ENCODE results near the gene TTC39A. TPM values are rescaled to one million over a fixed set of nuclear protein-coding genes. Genes with fewer than 3 reads are reported as not detected.
"Not testable (repeated sequence)": the region's sequence is repeated elsewhere in the genome, so short reads cannot be mapped to it uniquely, and the experiment has no call there.

The TTC39A gene
- total RNA-seq, 2 experiments from 2014 or later: 0.19 TPM; not detected in 1

GRCh38 chr1:51270751-51271150 lies 59.6 kb downstream of the TTC39A start:
- DNase-seq: no peak
- Mint-ChIP-seq H3K4me1 (ENCODE audit: low read depth) (peaks cover 23% of the 10 kb centered on the region), H3K9me3 (no peaks in the 10 kb centered on the region), H3K27ac (no peak overlapping the region), H3K36me3 (peaks cover 14% of the 10 kb centered on the region), H3K27me3 (no peaks in the 10 kb centered on the region), H3K4me3 (no peak overlapping the region)
- intact Hi-C loops (cut with micrococcal nuclease): no loop called here
- ChIA-PET POLR2A (no interaction called here), CTCF (interaction anchor here (1.0 kb wide), 1 partner anchor 26 kb away, joined by 3 read pairs; no protein-coding TSS in a partner anchor)

GRCh38 chr1:51268634-51269033 lies 61.7 kb downstream of the TTC39A start:
- Mint-ChIP-seq H3K9me3 (no peaks in the 10 kb centered on the region), H3K36me3 (peaks cover 12% of the 10 kb centered on the region), H3K27me3 (no peaks in the 10 kb centered on the region), H3K4me1 (ENCODE audit: low read depth) (peaks cover 38% of the 10 kb centered on the region), H3K4me3 (no peak overlapping the region), H3K27ac (no peak overlapping the region)
- intact Hi-C loops (cut with micrococcal nuclease): no loop called here
- DNase-seq: no peak
- CTCF ChIA-PET: interaction anchor here (1.0 to 3.7 kb wide), 2 partner anchors 28 to 77 kb away, joined by 3 to 17 read pairs; no protein-coding TSS in a partner anchor
- POLR2A ChIA-PET: interaction anchor here (1.1 kb wide), 1 partner anchor 20 kb away, joined by 3 read pairs; no protein-coding TSS in a partner anchor

- no peaks in the 10 kb centered on the region for H3K9me3 Mint-ChIP-seq
- intact Hi-C loops (cut with micrococcal nuclease): no loop called here
- no peak overlapping the region for H3K27ac Mint-ChIP-seq
- ChIA-PET CTCF (interaction anchor here (1.1 to 3.7 kb wide), 2 partner anchors 10 to 30 kb away, joined by 4 to 17 read pairs; no protein-coding TSS in a partner anchor), POLR2A (no interaction called here)
- H3K36me3 Mint-ChIP-seq: peaks cover 12% of the 10 kb centered on the region
- H3K4me1 Mint-ChIP-seq (ENCODE audit: low read depth): peaks cover 47% of the 10 kb centered on the region
- no peaks in the 10 kb centered on the region for H3K27me3 Mint-ChIP-seq
- DNase-seq: no peak
- no peak overlapping the region for H3K4me3 Mint-ChIP-seq
These were observed 63.6 kb downstream of the TTC39A start for GRCh38 chr1:51266791-51267190.

GRCh38 chr1:51266181-51266580 lies 64.2 kb downstream of the TTC39A start:
- intact Hi-C loops (cut with micrococcal nuclease): no loop called here
- Mint-ChIP-seq H3K4me1 (ENCODE audit: low read depth) (peaks cover 54% of the 10 kb centered on the region), H3K9me3 (no peaks in the 10 kb centered on the region), H3K27me3 (no peaks in the 10 kb centered on the region), H3K27ac (no peak overlapping the region), H3K4me3 (no peak overlapping the region), H3K36me3 (peaks cover 9% of the 10 kb centered on the region)
- no peak for DNase-seq
- ChIA-PET POLR2A (no interaction called here), CTCF (interaction anchor here (3.7 kb wide), 1 partner anchor 31 kb away, joined by 17 read pairs; no protein-coding TSS in a partner anchor)

GRCh38 chr1:51265618-51266017 lies 64.7 kb downstream of the TTC39A start:
- ChIA-PET POLR2A (no interaction called here), CTCF (no interaction called here)
- no peak overlapping the region for H3K4me3 Mint-ChIP-seq
- peaks cover 58% of the 10 kb centered on the region for H3K4me1 Mint-ChIP-seq (ENCODE audit: low read depth)
- intact Hi-C loops (cut with micrococcal nuclease): no loop called here
- peaks cover 5% of the 10 kb centered on the region for H3K36me3 Mint-ChIP-seq
- DNase-seq: no peak
- no peak overlapping the region for H3K27ac Mint-ChIP-seq
- no peaks in the 10 kb centered on the region for H3K9me3 Mint-ChIP-seq
- H3K27me3 Mint-ChIP-seq: no peaks in the 10 kb centered on the region

- Mint-ChIP-seq H3K27ac (no peak overlapping the region), H3K27me3 (no peaks in the 10 kb centered on the region), H3K9me3 (no peaks in the 10 kb centered on the region), H3K4me3 (no peak overlapping the region), H3K4me1 (ENCODE audit: low read depth) (peaks cover 67% of the 10 kb centered on the region), H3K36me3 (peaks cover 2% of the 10 kb centered on the region)
- ChIA-PET POLR2A (no interaction called here), CTCF (no interaction called here)
- DNase-seq: no peak
- intact Hi-C loops (cut with micrococcal nuclease): no loop called here
These were observed 65.9 kb downstream of the TTC39A start for GRCh38 chr1:51264451-51264850.

GRCh38 chr1:51263147-51263877 lies 67.0 kb downstream of the TTC39A start:
- no peak overlapping the region for H3K27ac Mint-ChIP-seq
- no peaks in the 10 kb centered on the region for H3K36me3 Mint-ChIP-seq
- no peaks in the 10 kb centered on the region for H3K27me3 Mint-ChIP-seq
- H3K9me3 Mint-ChIP-seq: no peaks in the 10 kb centered on the region
- H3K4me1 Mint-ChIP-seq (ENCODE audit: low read depth): peaks cover 73% of the 10 kb centered on the region
- POLR2A ChIA-PET: no interaction called here
- intact Hi-C loops (cut with micrococcal nuclease): no loop called here
- CTCF ChIA-PET: interaction anchor here (1.3 kb wide), 1 partner anchor 72 kb away, joined by 3 read pairs; no protein-coding TSS in a partner anchor
- H3K4me3 Mint-ChIP-seq: no peak overlapping the region
- no peak for DNase-seq

- Mint-ChIP-seq H3K9me3 (no peaks in the 10 kb centered on the region), H3K4me1 (ENCODE audit: low read depth) (peaks cover 42% of the 10 kb centered on the region), H3K4me3 (no peak overlapping the region), H3K36me3 (peaks cover 2% of the 10 kb centered on the region), H3K27ac (no peak overlapping the region), H3K27me3 (no peaks in the 10 kb centered on the region)
- intact Hi-C loops (cut with micrococcal nuclease): no loop called here
- no peak for DNase-seq
- ChIA-PET POLR2A (no interaction called here), CTCF (interaction anchor here (0.6 kb wide), 1 partner anchor 42 kb away, joined by 3 read pairs; no protein-coding TSS in a partner anchor)
These were observed 75.0 kb downstream of the TTC39A start for GRCh38 chr1:51255331-51255730.

GRCh38 chr1:51253691-51254090 lies 76.7 kb downstream of the TTC39A start:
- ChIA-PET POLR2A (interaction anchor here (0.7 kb wide), 1 partner anchor 11 kb away, joined by 3 read pairs; no protein-coding TSS in a partner anchor), CTCF (no interaction called here)
- no peak overlapping the region for H3K4me3 Mint-ChIP-seq
- peaks cover 30% of the 10 kb centered on the region for H3K4me1 Mint-ChIP-seq (ENCODE audit: low read depth)
- peaks cover 2% of the 10 kb centered on the region for H3K36me3 Mint-ChIP-seq
- H3K27me3 Mint-ChIP-seq: no peaks in the 10 kb centered on the region
- no peak overlapping the region for H3K27ac Mint-ChIP-seq
- no peaks in the 10 kb centered on the region for H3K9me3 Mint-ChIP-seq
- intact Hi-C loops (cut with micrococcal nuclease): no loop called here
- no peak for DNase-seq

- intact Hi-C loops (cut with micrococcal nuclease): no loop called here
- peaks cover 2% of the 10 kb centered on the region for H3K36me3 Mint-ChIP-seq
- H3K27ac Mint-ChIP-seq: no peak overlapping the region
- H3K4me3 Mint-ChIP-seq: no peak overlapping the region
- H3K9me3 Mint-ChIP-seq: no peaks in the 10 kb centered on the region
- POLR2A ChIA-PET: no interaction called here
- H3K4me1 Mint-ChIP-seq (ENCODE audit: low read depth): peaks cover 28% of the 10 kb centered on the region
- no peaks in the 10 kb centered on the region for H3K27me3 Mint-ChIP-seq
- CTCF ChIA-PET: no interaction called here
- no peak for DNase-seq
These were observed 78.0 kb downstream of the TTC39A start for GRCh38 chr1:51252366-51252765.

- DNase-seq; CTCF ChIA-PET; H3K27me3 Mint-ChIP-seq; H3K36me3 Mint-ChIP-seq; intact Hi-C loops (cut with micrococcal nuclease); H3K4me3 Mint-ChIP-seq; POLR2A ChIA-PET; H3K9me3 Mint-ChIP-seq; H3K27ac Mint-ChIP-seq: not testable (repeated sequence)
- H3K4me1 Mint-ChIP-seq (ENCODE audit: low read depth): peaks cover 36% of the 10 kb centered on the region
These were observed 79.2 kb downstream of the TTC39A start for GRCh38 chr1:51251165-51251564.

- intact Hi-C loops (cut with micrococcal nuclease); DNase-seq; H3K4me3 Mint-ChIP-seq; H3K27me3 Mint-ChIP-seq; H3K9me3 Mint-ChIP-seq; POLR2A ChIA-PET; H3K27ac Mint-ChIP-seq; H3K36me3 Mint-ChIP-seq; CTCF ChIA-PET: not testable (repeated sequence)
- peaks cover 36% of the 10 kb centered on the region for H3K4me1 Mint-ChIP-seq (ENCODE audit: low read depth)
These were observed 79.6 kb downstream of the TTC39A start for GRCh38 chr1:51250729-51251128.

- peaks cover 2% of the 10 kb centered on the region for H3K36me3 Mint-ChIP-seq
- intact Hi-C loops (cut with micrococcal nuclease): no loop called here
- POLR2A ChIA-PET: no interaction called here
- no peaks in the 10 kb centered on the region for H3K27me3 Mint-ChIP-seq
- DNase-seq: no peak
- no peaks in the 10 kb centered on the region for H3K9me3 Mint-ChIP-seq
- H3K27ac Mint-ChIP-seq: no peak overlapping the region
- H3K4me3 Mint-ChIP-seq: no peak overlapping the region
- H3K4me1 Mint-ChIP-seq (ENCODE audit: low read depth): peaks cover 38% of the 10 kb centered on the region
- CTCF ChIA-PET: no interaction called here
These were observed 80.9 kb downstream of the TTC39A start for GRCh38 chr1:51249445-51249844.
